ENCODE results near the gene HPSE.

DNA sequence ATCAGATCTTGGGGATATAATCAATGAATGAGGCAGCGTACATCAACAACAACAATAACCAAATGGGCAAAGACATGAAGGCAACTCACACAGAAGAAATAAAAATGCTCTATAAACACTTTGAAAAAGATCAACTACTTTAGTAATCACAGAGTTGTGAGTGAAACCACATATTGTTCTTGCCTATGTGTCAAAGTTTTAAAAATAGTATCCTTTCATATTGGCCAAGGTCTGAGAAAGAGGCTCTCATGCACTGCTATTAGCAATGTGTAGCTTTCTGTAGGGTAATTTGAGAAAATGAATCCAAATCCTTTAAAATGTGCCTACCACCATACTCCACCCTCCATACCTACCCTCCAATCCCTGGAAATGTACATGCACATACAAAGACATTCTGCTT, 75.1 kb downstream of the HPSE start:
- TF ChIP-seq, protein P1, sequence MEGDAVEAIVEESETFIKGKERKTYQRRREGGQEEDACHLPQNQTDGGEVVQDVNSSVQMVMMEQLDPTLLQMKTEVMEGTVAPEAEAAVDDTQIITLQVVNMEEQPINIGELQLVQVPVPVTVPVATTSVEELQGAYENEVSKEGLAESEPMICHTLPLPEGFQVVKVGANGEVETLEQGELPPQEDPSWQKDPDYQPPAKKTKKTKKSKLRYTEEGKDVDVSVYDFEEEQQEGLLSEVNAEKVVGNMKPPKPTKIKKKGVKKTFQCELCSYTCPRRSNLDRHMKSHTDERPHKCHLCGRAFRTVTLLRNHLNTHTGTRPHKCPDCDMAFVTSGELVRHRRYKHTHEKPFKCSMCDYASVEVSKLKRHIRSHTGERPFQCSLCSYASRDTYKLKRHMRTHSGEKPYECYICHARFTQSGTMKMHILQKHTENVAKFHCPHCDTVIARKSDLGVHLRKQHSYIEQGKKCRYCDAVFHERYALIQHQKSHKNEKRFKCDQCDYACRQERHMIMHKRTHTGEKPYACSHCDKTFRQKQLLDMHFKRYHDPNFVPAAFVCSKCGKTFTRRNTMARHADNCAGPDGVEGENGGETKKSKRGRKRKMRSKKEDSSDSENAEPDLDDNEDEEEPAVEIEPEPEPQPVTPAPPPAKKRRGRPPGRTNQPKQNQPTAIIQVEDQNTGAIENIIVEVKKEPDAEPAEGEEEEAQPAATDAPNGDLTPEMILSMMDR (IDR thresholded peaks at IDR 0.05 in 2 of 3, conservative IDR thresholded peaks at IDR 0.05 in 1 of 3; ENCODE audit: borderline replicate concordance in 1 of 3, insufficient read depth in 1 of 3, low read depth in 2 of 3, low read length in 2 of 3) = no peak
- no peak for TF ChIP-seq POLR2A (IDR thresholded peaks at IDR 0.05; ENCODE audit: borderline replicate concordance, extremely low read depth, insufficient read depth, insufficient read length)
- TF ChIP-seq POLR2AphosphoS5 (IDR thresholded peaks at IDR 0.05; ENCODE audit: low read depth, low read length) = no peak
- TF ChIP-seq ZNF274 (IDR thresholded peaks at IDR 0.05; ENCODE audit: low read depth, low read length) = no peak
- TF ChIP-seq ZFX (IDR thresholded peaks at IDR 0.05) = no peak
- TF ChIP-seq CEBPB (IDR thresholded peaks at IDR 0.05; ENCODE audit: low read depth) = no peak
